A673 (cell line): Measurements from ENCODE around the gene SH3D21. TPM values are rescaled to one million over a fixed set of nuclear protein-coding genes. Genes with fewer than 3 reads are reported as not detected.

ENCODE experiments used
- Bru-seq: library from RNA; stranded (reverse); fragments of 400-500 nt; gene quantifications from one replicate; lab custom pipeline; 2021; lab: Mats Ljungman, UMichigan
- BruChase-seq, 2 experiments: library from RNA; stranded (reverse); fragments of 400-500 nt; gene quantifications; one replicate each; lab custom pipeline; 2021; lab: Mats Ljungman, UMichigan
- BruUV-seq: library from RNA; stranded (reverse); fragments of 400-500 nt; replicated peaks from 2 replicates; lab custom pipeline; 2021; lab: Mats Ljungman, UMichigan
- CTCF ChIA-PET: fragments of 300-600 bp; sonication (Branson Sonifier 250); formaldehyde crosslinking; loops from one replicate; lab custom pipeline; 2022; ENCODE audit warnings: antibody characterized with exemption; lab: Charles Lee
- POLR2A ChIA-PET: fragments of 300-600 bp; sonication (Branson Sonifier 250); formaldehyde crosslinking; loops from one replicate; lab custom pipeline; 2022; ENCODE audit warnings: antibody characterized with exemption; ENCODE audit not compliant: low non-redundant PET; lab: Charles Lee
- DNase-seq: peaks from one replicate; pipeline ENCODE4 v3.0.0-alpha.2; 2015; ENCODE audit warnings: low spot score
- H3K27ac ChIP-seq: fragments of 200-600 bp; sonication (generic); 2 replicates; pipeline ENCODE4 v1.5.1; 2016; ENCODE audit warnings: mixed run types, low read depth, mild to moderate bottlenecking, mixed read lengths, antibody characterized with exemption, low read length; ENCODE audit not compliant: poor library complexity, severe bottlenecking
- H3K27me3 ChIP-seq: fragments of 200-600 bp; sonication (generic); replicated peaks from 2 replicates; pipeline ENCODE4 v1.6.1; 2017; ENCODE audit warnings: mixed run types, low read depth, mild to moderate bottlenecking, mixed read lengths, antibody characterized with exemption, low read length; ENCODE audit not compliant: insufficient read depth, poor library complexity
- H3K36me3 ChIP-seq: fragments of 200-600 bp; sonication (generic); 2 replicates; pipeline ENCODE4 v1.6.1; 2016; ENCODE audit warnings: mixed run types, mild to moderate bottlenecking, mixed read lengths, antibody characterized with exemption, low read length; ENCODE audit not compliant: insufficient read depth, poor library complexity, severe bottlenecking
- H3K4me1 ChIP-seq: fragments of 200-600 bp; sonication (generic); 2 replicates; pipeline ENCODE4 v1.6.1; 2017; ENCODE audit warnings: mixed run types, mild to moderate bottlenecking, mixed read lengths, antibody characterized with exemption, low read length; ENCODE audit not compliant: insufficient read depth, poor library complexity, severe bottlenecking
- H3K4me3 ChIP-seq: fragments of 200-600 bp; sonication (generic); 2 replicates; pipeline ENCODE4 v1.5.1; 2016; ENCODE audit warnings: low read depth, mixed run types, mild to moderate bottlenecking, mixed read lengths, low read length; ENCODE audit not compliant: poor library complexity, severe bottlenecking
- H3K9me3 ChIP-seq: fragments of 200-600 bp; sonication (generic); 2 replicates; pipeline ENCODE4 v1.6.1; 2016; ENCODE audit warnings: mixed run types, low read depth, mild to moderate bottlenecking, mixed read lengths, antibody characterized with exemption, low read length; ENCODE audit not compliant: poor library complexity, severe bottlenecking
- EZH2 ChIP-seq: fragments of 200-600 bp; sonication (generic); IDR thresholded peaks from 2 replicates; pipeline ENCODE4 v1.6.1; 2017; ENCODE audit warnings: borderline replicate concordance, low read depth, mild to moderate bottlenecking, mixed read lengths, antibody characterized with exemption, low read length; ENCODE audit not compliant: poor library complexity, severe bottlenecking
- intact Hi-C: fragments of 100-400 bp; cut with micrococcal nuclease; formaldehyde crosslinking; loops from one replicate; pipeline ENCODE4 v1.10.0; 2022; ENCODE audit not compliant: unreplicated experiment
- long read RNA-seq: library from polyadenylated mRNA; stranded (forward); transcript quantifications from one replicate; pipeline ENCODE4 v2.0.0, GENCODE V29; 2022
- total RNA-seq: library from RNA; stranded (reverse); gene quantifications from 2 replicates; pipeline ENCODE4 v1.2.3, GENCODE V29; 2021
- TF ChIP-seq, protein P1 (sequence below): fragments of 300-800, 200-600 bp; sonication (generic); conservative IDR thresholded peaks from 2 replicates; pipeline ENCODE4 v1.5.1; 2017; ENCODE audit warnings: low read depth, mild to moderate bottlenecking, antibody characterized with exemption, low read length, moderate library complexity, mixed read lengths

SH3D21 gene
- total RNA-seq (2.9 and 4.0 TPM in 2 replicates), Bru-seq, nascent RNA (percentile 47 among the genes with signal in this experiment), BruChase-seq, experiment 1, labeled RNA remaining after a 2-hour chase (percentile 44 among the genes with signal in this experiment), BruChase-seq, experiment 2, labeled RNA remaining after a 6-hour chase (percentile 58 among the genes with signal in this experiment)
- long read RNA-seq, partial matches to known transcripts, result 0 of 1 reads
- long read RNA-seq, other reads (novel, unspliced or antisense), result 1 of 1 reads

GRCh38 chr1:36306210-36306901 lies at the start of gene SH3D21:
Gene SH3D21 (plus strand): TSS chr1:36306368. CDS start chr1:36306421, 53 bp downstream.
- H3K27ac ChIP-seq, result peak within 1 kb of the TSS; percentile 70
- TF ChIP-seq, protein P1, sequence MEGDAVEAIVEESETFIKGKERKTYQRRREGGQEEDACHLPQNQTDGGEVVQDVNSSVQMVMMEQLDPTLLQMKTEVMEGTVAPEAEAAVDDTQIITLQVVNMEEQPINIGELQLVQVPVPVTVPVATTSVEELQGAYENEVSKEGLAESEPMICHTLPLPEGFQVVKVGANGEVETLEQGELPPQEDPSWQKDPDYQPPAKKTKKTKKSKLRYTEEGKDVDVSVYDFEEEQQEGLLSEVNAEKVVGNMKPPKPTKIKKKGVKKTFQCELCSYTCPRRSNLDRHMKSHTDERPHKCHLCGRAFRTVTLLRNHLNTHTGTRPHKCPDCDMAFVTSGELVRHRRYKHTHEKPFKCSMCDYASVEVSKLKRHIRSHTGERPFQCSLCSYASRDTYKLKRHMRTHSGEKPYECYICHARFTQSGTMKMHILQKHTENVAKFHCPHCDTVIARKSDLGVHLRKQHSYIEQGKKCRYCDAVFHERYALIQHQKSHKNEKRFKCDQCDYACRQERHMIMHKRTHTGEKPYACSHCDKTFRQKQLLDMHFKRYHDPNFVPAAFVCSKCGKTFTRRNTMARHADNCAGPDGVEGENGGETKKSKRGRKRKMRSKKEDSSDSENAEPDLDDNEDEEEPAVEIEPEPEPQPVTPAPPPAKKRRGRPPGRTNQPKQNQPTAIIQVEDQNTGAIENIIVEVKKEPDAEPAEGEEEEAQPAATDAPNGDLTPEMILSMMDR, result no peak
- TF ChIP-seq EZH2, result no peak

DNA sequence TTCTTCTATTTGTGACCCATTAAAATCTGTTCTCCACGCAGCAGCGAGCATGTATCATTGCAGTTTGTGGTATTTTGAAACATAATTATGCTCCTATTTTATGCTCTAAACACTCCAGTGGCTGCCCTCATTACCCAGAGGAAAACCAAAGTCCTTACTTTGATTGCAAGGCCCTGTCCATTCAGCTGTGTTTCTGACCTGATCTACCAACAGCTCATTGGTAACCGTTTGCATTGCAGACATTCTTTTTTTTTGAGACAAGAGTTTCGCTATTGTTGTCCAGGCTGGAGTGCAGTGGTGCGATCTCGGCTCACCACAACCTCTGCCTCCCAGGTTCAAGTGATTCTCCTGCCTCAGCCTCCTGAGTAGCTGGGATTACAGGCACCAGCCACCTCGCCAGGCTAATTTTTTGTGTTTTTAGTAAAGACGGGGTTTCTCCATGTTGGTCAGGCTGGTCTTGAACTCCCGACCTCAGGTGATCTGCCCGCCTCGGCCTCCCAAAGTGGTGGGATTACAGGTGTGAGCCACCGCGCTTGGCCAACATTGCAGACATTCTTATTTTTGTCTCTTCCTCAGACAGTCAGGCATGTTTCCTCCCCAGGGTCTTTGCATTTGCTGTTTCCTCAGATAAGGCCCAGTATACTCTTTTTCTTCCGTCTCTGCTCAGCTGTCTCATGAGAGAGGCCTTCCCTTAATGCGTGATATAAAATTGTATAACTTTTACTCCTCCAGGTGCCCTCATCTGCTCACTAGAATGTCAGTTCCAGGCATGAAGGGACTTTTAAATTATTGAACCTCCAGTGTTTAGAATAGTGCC lies 49.4 kb upstream of the SH3D21 start:
- POLR2A ChIA-PET, result no interaction called here
- H3K36me3 ChIP-seq, result peaks cover 10% of the 10 kb centered on the region
- H3K4me3 ChIP-seq, result no peak overlapping the region
- no peak for DNase-seq
- peaks cover 36% of the 10 kb centered on the region for H3K4me1 ChIP-seq
- no peaks in the 10 kb centered on the region for H3K9me3 ChIP-seq
- intact Hi-C loops, result no loop called here
- no peak overlapping the region for H3K27ac ChIP-seq
- BruUV-seq, result no TSS peak
- no peaks in the 10 kb centered on the region for H3K27me3 ChIP-seq
- TF ChIP-seq, protein P1, result no peak
- no peak for TF ChIP-seq EZH2
- CTCF ChIA-PET, result no interaction called here

More at GRCh38 chr1:36306210-36306901, at the start of gene SH3D21:
- intact Hi-C loops, result loop anchor here (10.0 kb wide), 1 partner anchor 118 kb away; no protein-coding TSS in a partner anchor
- ChIA-PET POLR2A (interaction anchor here (0.6 kb wide), 1 partner anchor 566 kb away, joined by 3 read pairs; no protein-coding TSS in a partner anchor), CTCF (no interaction called here)
- H3K36me3 ChIP-seq, result peaks cover 30% of the 10 kb centered on the region
- no peaks in the 10 kb centered on the region for H3K27me3 ChIP-seq
- H3K4me3 ChIP-seq, result peak within 1 kb of the TSS; percentile 53
- BruUV-seq, result no TSS peak
- DNase-seq, result no peak
- H3K9me3 ChIP-seq, result no peaks in the 10 kb centered on the region
- H3K4me1 ChIP-seq, result no peaks in the 10 kb centered on the region

DNA sequence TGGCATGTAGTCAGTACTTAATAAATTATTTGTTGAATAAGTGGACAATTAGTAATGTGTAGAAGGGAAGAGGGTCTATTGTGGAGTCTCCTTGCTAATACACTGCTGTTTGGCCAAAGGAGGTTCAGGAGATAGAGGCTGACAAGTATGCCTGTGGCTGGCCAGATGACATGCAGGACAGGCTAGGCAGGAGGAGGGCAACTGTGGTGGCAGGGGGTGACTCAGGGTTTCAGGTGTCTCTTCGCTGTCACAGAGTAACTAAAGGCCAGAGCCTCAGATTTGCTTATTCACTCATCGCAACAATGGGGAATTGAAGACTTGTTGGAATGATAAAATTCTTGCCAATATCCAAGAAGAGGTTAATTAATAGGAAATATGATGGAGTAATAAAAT lies 48.8 kb upstream of the SH3D21 start:
- BruUV-seq, result no TSS peak

More for the DNA sequence above, 48.8 kb upstream of the SH3D21 start:
- Histone ChIP-seq H3K36me3 (peaks cover 15% of the 10 kb centered on the region), H3K4me3 (no peak overlapping the region), H3K4me1 (peaks cover 36% of the 10 kb centered on the region), H3K9me3 (no peaks in the 10 kb centered on the region), H3K27ac (no peak overlapping the region), H3K27me3 (no peaks in the 10 kb centered on the region)
- POLR2A ChIA-PET, result no interaction called here
- DNase-seq, result no peak
- intact Hi-C loops, result no loop called here
- no peak for TF ChIP-seq EZH2
- TF ChIP-seq, protein P1, result no peak
- CTCF ChIA-PET, result no interaction called here
